Endothelial cell of umbilical vein (primary cell): ENCODE results near the gene HMCN1.

Source experiments
- GATA2 ChIP-seq: IDR thresholded peaks from 2 replicates; pipeline ENCODE4 v1.7.0; 2011; ENCODE audit warnings: low read depth, mild to moderate bottlenecking, moderate library complexity, mixed read lengths, low read length; ENCODE audit not compliant: insufficient read length, insufficient read depth
- POLR2A ChIP-seq: IDR thresholded peaks from 2 replicates; pipeline ENCODE4 v1.6.1; 2012; ENCODE audit warnings: low read depth, mild to moderate bottlenecking, control low read depth, low read length
- POLR2AphosphoS5 ChIP-seq: IDR thresholded peaks from 2 replicates; pipeline ENCODE4 v1.6.1; 2012; ENCODE audit warnings: low read depth, mild to moderate bottlenecking, control low read depth, low read length, moderate library complexity; ENCODE audit not compliant: insufficient read depth
- TF ChIP-seq, protein P1 (sequence below): IDR thresholded peaks from 2 replicates; pipeline ENCODE4 v1.6.1; 2011; ENCODE audit not compliant: insufficient read depth, insufficient read length
- TF ChIP-seq, protein P2 (sequence below), 2 donors: IDR thresholded peaks; 1 replicate in 1 of 2; 2 replicates in 1 of 2; pipeline ENCODE4 v1.5.1; 2011; ENCODE audit warnings: low read length in 2 of 2, mild to moderate bottlenecking in 2 of 2, moderate library complexity in 2 of 2, control low read depth in 1 of 2, inconsistent platforms in 1 of 2, low read depth in 1 of 2; ENCODE audit not compliant: insufficient read depth in 1 of 2; ENCODE audit errors: extremely low read depth in 1 of 2

DNA sequence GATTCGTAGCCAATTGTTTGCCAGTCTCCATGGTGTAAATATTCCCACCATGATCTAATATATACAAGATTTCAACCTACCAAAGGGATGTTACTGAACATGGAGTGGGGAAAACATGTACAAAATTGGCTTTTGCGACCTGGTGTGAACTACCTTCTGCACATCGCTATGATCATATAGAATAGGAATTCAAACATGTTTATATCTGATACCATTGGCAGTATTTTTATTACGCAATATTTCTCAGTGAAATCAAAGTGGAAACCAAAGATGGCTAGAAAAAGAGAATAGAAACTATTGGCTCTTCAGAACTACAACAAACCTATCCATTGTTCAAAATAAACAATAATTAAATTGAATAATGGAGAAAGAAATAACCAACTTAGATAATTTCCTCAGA, 355.7 kb downstream of the HMCN1 start:
- TF ChIP-seq, protein P1, sequence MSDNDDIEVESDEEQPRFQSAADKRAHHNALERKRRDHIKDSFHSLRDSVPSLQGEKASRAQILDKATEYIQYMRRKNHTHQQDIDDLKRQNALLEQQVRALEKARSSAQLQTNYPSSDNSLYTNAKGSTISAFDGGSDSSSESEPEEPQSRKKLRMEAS: no peak
- TF ChIP-seq, protein P2, sequence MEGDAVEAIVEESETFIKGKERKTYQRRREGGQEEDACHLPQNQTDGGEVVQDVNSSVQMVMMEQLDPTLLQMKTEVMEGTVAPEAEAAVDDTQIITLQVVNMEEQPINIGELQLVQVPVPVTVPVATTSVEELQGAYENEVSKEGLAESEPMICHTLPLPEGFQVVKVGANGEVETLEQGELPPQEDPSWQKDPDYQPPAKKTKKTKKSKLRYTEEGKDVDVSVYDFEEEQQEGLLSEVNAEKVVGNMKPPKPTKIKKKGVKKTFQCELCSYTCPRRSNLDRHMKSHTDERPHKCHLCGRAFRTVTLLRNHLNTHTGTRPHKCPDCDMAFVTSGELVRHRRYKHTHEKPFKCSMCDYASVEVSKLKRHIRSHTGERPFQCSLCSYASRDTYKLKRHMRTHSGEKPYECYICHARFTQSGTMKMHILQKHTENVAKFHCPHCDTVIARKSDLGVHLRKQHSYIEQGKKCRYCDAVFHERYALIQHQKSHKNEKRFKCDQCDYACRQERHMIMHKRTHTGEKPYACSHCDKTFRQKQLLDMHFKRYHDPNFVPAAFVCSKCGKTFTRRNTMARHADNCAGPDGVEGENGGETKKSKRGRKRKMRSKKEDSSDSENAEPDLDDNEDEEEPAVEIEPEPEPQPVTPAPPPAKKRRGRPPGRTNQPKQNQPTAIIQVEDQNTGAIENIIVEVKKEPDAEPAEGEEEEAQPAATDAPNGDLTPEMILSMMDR (IDR thresholded peaks at IDR 0.05; ENCODE audit: extremely low read depth in 1 of 2, insufficient read depth in 1 of 2, low read depth in 1 of 2, low read length in 2 of 2): no peak
- no peak for TF ChIP-seq POLR2A
- no peak for TF ChIP-seq POLR2AphosphoS5
- no peak for TF ChIP-seq GATA2
